NK-92 (cell line): ENCODE results near the gene SMAP1.

Experiments used
- DNase-seq: peaks from one replicate; lab custom pipeline; 2025; ENCODE audit not compliant: unreplicated experiment; lab: John Stamatoyannopoulos, UW

SMAP1 gene

DNA sequence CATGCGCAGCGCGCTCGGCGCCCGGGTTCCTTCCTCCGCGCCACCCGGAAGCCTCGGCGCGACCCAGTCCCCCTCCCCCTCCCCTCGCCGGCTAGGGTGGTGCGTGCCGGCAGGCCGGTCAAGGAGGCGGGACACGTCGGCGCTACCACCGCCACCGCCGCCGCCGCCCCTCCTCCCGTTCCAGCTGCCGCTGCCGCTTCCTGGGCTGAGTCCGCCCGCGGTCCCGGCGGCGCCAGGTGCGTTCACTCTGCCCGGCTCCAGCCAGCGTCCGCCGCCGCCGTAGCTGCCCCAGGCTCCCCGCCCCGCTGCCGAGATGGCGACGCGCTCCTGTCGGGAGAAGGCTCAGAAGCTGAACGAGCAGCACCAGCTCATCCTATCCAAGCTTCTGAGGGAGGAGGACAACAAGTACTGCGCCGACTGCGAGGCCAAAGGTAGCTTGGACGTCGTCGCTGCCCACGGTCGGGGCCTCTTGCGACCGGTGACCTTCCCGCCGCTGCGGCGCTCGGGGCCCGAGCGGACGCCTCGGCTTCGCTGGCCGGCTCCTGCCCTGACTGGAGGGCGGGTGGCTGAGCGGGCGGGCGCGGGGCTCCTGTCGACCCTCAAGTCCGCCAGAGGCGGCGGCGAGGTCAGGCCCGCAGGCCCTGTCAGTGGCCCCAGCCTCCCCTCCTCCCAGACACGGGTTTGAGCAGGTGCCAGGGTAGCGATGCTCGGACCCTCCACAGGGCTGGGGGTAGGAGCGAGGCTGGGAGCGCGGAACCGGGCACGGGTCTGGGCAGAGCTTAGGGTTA is at the start of gene SMAP1:
Gene SMAP1 (plus strand): TSS at position 173 of the 788 bp plus-strand sequence. CDS start 141 bp downstream, at position 314.
- peak; percentile 20 for DNase-seq

DNA sequence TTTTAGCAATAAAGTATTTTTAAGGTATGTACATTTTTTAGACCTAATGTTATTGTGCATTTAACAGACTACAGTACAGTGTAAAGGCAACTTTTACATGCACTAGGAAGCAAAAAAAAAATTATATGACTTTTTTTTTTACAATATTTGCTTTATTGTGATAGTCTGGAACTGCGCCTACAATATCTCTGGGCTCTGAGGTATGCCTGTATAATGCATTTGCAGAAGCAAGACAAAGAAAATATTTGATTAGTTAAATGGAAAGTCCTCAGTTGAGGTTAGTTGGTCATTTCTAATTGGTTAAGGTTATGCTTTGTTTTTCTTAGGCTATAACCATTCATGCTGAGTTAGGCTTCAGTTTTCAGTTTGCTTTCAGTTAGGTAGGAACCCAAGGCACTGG is 46.9 kb upstream of the SMAP1 start:
- no peak for DNase-seq

DNA sequence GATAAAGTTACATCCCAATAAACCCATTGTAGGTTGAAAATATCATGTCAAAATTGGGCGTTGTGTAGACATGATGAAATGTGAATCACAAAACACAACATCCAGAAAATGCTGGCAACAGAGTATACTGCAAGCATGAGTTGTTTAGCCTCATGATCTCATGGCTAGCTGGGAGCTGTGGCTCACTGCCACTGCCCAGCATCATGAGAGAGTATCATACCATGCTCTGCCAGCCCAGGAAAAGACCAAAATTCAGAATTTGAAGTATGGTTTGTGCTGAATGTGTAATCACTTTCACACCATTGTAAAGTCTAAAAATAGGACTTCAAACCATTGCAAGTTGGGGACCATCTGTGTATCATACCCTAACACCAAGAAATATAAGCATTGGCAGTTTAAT is 45.2 kb upstream of the SMAP1 start:
- DNase-seq = no peak

DNA sequence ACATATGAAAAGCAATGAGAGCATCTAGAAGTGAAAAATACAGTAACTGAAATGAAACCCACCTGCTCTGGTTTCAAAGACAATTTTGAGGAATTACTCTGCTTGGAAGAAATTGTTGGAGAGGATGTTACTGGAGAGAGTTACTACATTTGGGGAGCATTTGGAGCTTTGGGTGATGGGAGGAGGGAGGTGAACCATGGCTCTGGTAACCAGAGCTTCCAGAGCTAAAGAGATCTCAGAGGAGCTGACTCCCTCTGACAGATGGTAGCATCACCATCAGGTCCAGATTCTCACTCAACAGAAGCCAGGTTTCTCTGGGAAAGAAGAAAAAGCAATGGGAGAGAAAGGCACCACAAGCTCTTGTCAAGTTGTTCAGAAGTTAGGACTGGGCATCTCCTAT is 42.2 kb upstream of the SMAP1 start:
- no peak for DNase-seq

DNA sequence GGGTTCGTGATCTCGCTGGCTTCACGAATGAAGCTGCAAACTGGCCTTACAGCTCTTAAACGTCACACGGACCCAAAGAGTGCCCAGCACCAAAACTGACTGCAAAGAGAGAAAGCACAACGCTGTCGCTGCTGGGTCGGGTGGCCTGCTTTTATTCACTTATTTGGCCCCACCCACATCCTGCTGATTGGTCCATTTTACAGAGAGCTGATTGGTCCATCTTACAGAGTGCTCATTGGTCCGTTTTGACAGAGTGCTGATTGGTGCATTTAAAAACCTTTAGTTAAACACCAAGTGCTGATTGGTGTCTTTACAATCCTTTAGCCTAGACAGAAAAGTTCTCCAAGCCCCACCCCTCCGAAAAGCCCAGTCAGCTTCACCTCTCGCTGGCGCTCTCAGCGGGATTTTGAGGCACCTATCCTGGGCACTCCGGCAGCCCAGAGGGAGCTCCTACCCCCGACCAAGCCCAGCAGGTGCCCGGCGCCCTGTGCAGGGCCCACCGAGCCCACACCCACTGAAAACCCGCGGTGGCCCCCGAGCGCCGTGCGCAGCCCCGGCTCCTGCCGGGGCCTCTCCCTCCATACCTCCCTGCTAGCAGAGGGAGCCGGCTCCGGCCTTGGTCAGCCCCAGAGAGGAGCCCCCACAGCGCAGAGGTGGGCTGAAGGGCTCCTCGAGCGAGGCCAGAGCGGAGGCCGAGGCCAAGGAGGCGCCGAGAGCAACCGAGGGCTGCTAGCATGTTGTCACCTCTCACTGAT is 40.0 kb upstream of the SMAP1 start:
- no peak for DNase-seq

DNA sequence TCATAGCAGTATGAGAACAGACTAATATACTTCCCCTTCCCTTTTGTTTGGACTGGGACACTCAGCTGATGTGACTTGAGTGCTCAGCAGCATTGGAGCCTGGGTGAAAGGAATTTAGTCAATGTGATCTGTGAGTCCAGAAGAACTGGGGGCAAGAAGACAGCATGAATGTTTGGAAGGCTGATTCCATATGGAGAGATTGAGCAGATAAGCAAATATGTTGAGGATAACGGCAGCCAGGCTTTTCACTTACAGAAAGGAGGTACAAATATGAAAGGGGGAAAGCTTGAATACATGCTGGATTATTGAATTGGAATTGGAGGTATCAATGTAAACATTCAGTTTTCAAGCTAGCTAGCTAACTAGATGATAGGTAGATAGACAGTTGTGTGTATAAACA is 37.8 kb upstream of the SMAP1 start:
- no peak for DNase-seq

DNA sequence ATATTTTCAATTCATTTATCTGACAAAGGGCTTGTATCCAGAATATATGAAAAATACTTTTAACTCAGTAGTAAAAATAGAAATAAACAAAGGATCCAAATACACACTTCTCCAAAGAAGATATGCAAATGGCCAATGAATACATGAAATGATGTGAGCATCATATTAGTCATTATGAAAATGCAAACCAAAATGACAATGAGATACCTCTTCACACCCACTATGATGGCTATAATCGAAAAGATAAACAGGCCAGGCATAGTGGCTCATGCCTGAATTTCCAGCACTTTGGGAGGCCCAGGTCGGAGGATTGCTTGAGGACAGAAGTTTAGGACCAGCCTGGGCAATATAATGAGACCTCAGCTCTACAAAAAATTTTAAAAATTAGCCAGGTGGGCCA is 33.8 kb upstream of the SMAP1 start:
- no peak for DNase-seq

DNA sequence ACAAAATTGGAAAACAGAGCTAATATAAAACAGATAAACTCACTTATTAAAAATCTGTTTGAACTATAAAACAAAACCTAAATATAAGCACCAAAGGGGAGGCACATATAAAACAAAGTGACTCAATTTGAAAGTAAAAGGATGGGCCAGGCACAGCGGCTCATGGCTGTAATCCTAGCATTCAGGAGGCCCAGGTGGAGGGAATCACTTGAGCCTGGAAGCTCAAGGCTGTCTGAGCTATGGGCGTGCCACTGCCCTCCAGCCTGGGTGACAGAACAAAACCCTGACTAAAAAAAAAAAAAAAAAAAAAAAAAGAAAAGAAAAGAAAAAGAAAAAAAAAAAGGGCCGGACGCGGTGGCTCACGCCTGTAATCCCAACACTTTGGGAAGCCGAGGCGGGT is 31.1 kb upstream of the SMAP1 start:
- no peak for DNase-seq

DNA sequence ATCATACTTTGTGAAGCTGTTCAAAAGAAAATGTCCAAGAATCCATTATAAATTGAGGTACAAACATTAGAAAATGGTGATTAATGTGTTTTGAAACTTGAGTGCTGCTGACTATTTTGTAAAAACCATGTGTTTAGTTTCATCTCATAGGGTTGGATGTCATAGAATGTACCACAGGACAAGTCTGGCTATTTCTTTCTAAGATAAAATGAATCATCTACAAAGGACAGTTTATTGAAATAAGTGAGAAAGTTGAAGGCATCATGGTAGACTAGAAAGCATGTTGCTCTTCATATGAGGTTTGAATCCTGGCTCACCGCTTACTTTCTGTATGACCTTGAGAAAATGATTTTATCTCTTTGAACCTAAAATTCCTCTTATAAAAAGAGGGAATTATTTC is 29.2 kb upstream of the SMAP1 start:
- no peak for DNase-seq

DNA sequence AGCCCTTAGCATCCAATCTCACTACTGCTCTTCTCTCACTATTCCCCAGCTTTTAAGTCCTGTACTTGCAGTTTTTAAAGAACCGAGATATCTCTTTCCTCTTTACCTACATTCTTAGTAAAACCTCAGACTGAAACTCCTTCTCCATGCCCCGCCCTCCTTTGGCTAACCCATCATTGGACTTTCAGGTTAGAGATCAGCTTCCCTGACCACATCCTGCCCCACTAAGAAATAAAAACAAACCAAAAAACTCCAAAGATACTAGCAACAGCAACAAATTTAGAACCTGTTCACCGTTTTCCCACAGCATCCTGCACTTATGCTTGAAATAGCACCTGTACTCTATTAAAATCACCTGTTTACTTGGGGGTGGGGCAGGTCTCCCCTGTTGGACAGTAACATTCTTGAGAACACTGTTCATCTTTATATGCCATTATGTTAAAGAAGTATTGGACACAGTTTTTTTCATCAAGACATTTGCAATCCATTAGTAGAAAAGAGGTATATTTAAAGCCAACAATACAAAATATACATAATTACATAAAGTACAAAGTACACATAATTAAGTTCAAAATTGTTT is 16.3 kb upstream of the SMAP1 start:
- no peak for DNase-seq

DNA sequence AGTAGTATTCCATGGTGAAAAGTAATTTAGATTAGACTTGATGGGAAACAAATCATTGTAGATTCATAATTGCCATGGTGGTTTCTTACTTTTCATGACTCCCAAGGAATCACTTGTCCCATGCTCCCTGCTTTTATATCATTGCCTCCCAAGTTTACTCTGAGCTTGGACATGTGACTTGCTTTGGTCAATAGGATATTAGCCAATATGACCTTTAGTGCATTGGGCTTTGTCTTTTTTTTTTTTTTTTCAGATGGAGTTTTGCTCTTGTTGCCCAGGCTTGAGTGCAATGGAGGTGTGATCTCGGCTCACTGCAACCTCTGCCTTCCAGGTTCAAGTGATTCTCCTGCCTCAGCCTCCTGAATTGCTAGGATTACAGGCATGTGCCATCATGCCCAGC is 15.5 kb upstream of the SMAP1 start:
- DNase-seq = no peak

DNA sequence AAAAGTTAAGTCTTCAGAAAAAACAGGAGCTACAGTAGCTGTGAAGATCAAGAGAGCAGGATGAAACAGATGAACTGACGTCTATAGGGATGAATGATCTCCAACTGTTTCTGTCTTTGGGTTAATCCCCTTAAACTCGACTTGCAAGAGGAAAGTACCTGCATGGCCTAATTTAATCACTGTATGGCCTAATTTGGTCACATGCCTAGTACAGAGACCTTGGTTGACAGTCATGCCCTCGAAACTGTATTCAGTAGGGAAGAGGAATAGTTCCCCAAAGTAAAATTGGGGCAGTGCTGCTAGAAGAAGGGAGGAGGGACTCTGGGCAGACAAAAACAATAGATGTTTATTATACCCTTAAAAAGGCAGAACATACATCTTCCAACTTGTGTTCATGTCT is 10.0 kb upstream of the SMAP1 start:
- no peak for DNase-seq

DNA sequence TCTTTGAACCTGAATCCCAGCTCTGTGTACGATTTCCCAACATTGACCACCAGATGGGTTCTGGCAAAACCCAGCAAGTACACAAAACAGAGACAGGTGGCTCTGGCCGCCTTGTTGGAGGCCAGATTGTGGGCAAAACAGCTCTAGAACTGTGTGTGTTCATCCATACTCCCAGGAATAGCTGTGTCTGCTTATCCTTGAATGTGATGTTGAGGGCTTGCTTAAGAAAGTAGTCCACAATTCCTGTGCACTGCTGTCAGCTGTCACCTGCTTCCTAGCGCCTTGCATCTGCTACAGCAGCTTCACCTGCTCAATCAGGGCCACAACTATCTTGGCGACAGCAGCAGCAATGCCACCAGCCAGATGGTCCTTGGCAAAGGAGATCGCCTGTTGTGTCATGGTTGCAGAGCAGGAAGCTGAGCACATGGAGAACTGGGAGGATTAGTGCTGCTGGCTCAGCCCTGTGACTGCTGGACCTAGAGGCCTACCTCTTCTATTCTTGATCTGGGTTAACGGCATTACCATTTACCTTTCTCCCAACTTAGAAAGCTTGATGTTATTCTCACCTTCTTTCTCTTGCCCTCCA is 3.7 kb upstream of the SMAP1 start:
- DNase-seq = no peak

DNA sequence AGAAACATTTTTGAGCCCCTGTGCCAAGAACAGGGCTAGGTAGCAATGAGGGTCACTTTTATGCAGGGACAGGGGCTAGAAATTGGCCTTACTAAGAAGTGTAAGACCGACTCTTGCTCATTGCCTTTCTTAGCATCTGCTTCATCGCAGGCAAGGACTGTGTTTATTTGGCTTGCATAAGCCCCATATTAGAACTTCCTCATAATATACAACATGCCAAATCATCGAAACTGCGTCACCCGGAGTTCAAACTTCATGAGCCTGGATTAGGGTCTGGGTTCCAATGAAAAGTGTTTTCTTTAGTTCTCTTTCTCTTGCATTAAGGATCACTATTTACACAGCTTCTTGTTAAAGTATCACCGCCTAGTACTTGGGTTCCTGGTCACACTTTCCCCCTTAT is 977 bp upstream of the SMAP1 start:
- DNase-seq = no peak

DNA sequence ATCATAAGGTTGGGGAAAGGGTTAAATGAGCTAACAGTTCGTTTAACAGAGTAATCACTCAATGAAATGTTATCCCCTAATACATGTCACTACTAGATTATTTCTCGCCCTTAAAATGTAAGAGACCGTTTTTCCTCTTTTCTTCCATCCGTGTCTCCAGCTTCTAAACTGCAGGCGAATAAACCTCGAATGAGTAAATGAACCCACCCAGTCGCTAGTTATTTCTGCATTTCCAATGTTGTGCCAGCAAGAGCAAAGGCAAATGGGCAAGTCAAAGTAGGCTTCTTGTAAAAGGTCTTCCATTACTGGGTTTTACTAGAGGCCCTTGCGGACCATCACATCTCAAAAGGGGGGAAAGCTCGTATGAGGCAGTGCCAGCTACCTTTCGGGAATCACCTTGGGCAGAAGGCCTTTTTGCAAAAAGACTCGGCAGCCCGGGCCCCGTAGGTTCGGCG is 400 bp upstream of the SMAP1 start:
- DNase-seq = no peak

DNA sequence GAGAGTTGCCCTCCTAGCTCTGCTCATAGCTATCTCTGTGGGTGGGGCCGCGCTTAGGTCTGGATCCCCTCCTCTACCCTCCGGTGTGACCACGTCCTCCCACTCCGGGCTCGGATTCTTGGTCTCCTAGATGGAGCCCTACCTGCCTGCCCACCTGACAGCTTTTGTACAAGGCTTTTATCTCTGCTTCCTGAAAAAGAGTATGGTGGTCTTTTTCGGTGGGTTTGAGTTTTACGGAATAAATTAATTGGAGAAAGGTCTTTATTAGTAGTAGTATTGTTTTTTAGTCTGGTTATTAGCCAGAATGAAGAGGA is 773 bp downstream of the SMAP1 start:
- no peak for DNase-seq

DNA sequence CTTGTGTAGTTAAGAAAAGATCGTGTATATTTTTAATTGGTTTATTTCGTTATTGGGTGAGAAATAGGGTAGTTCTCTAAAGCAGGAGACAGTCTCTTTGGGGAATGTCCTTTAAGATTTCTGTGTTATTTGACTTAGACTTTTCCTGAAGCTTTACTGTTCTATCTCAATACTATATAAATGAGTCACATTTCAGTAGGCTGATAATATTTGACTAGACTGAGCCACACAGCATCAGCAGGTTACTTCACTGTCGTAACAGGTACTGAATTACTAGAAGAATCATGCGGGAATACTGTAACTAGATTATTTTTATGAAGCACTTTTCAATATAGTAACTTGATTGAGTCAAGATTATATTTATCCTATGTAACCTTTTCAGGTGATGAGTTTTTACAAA is 1.4 kb downstream of the SMAP1 start:
- DNase-seq = no peak

DNA sequence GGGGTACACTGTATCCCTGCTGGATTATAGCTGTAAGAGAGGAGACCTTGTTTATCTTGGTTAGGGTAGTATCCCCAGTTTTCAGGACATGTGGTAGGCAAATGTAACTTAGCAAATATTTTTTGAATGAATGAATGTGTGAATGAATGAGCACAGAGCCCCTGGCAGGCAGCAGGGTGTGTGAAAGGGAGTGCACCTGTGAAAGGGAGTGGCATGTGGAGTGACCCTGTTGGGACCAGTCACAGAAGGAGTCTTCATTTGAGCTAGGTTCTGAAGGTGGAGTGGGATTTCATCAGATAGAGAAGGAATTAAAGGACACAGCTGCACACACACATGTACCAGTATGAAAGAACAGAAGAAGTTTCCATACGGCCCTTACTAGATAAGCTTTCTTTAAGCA is 4.9 kb downstream of the SMAP1 start:
- no peak for DNase-seq

DNA sequence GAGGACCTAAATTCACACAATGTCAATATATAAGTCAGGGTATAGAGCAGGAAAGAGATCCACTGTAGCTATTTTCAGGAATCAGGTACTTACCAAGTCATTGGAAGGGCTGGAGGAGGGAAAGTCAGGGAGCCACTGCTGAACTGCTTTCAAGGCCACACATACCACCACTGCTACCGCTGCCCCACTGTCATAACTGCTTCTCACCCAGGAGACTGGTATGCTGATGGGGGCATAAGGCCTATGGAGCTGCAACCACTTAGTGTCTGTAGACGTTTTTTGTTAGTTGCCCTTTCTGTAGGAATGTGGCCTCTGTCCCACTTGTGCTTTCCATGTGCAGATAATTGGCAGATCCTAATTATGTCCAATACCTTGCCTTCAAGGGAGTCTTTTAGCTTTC is 5.4 kb downstream of the SMAP1 start:
- no peak for DNase-seq

DNA sequence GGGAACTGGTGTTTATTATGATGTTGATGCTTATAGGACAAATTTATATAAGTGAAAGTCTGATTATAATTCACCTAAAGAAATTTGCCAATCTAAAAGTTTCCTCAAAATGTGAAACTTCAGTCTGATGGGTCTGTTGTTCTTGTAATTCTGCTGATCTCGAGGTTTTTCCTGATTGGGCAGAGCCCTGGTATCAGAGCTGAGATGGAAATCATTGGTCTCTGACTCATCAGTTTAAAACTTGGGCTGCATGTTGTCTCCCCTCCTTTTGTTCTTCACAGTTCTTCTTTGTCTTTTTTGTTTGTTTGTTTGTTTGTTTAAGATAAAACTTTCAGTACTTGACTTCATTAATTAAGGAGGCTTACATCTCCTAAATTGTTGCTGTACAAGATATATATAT is 5.9 kb downstream of the SMAP1 start:
- DNase-seq = no peak

DNA sequence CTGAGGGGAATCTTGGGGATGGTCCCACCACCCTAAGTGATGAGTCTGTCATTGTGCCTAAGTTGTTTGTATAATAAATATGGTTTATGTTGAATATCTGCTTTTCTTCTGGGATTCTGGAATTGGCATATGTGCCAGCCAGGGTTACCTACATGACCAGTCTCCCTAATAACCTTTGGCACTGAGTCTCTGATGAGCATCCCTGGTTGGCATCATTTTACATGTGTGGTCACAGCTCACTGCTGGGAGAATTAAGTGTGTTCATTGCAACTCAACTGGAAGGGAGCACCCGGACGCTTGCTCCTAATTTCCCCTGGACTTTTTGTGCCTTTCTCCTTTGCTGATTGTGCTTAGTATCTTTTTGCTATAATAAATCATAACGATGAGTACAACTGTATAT is 8.1 kb downstream of the SMAP1 start:
- DNase-seq = no peak

DNA sequence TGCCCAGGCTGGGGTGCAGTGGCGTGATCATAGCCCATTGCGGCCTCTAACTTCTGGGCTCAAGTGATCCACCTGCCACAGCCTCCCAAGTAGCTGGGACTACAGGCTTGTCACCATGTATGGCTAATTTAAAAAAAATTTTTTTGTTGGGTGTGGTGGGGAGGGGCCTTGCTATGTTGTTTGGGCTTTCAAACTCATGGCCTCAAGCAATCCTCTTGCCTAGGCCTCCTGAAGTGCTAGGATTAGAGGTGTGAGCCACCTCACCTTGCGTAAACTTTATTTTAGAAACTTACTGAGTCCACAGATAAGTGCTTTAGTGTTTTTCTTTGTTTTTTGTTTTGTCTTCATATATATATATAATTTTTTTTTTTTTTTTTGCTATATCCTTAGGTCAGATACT is 9.1 kb downstream of the SMAP1 start:
- no peak for DNase-seq
